Kidney (tissue), 14 donors: Measurements from ENCODE around the gene WDR72. TPM values are rescaled to one million over a fixed set of nuclear protein-coding genes. Genes with fewer than 3 reads are reported as not detected.
A peak's percentile ranks its signal among the peaks of the same experiment; 100 is the strongest.

Source experiments
- DNase-seq, 5 donors: peaks; one replicate each; pipeline ENCODE4 v3.0.0-alpha.2; 2013 to 2020
- FAIRE-seq: peaks from 2 replicates; lab custom pipeline; 2012; peaks lifted over from hg19 to GRCh38; lab: Jason Lieb, UNC
- H3K27ac ChIP-seq, 2 donors: one replicate each; pipeline ENCODE4 v1.7.0; 2013; ENCODE audit warnings: low read depth in 2 of 2, low read length in 2 of 2, inconsistent platforms in 1 of 2
- H3K27me3 ChIP-seq: one replicate; pipeline ENCODE4 v1.7.1; 2013; ENCODE audit warnings: low read length, inconsistent platforms; ENCODE audit not compliant: control insufficient read depth, insufficient read depth
- H3K36me3 ChIP-seq, 3 donors: one replicate each; pipeline versions ENCODE4 v1.7.0 to v1.7.1; 2013; ENCODE audit warnings: low read length in 3 of 3, control low read depth in 1 of 3, inconsistent platforms in 1 of 3; ENCODE audit not compliant: insufficient read depth in 3 of 3, control insufficient read depth in 2 of 3
- H3K4me1 ChIP-seq, 3 donors: one replicate each; pipeline versions ENCODE4 v1.7.0 to v1.7.1; 2013; ENCODE audit warnings: low read length in 3 of 3, inconsistent platforms in 1 of 3, low read depth in 1 of 3; ENCODE audit not compliant: control insufficient read depth in 2 of 3, insufficient read depth in 2 of 3
- H3K4me3 ChIP-seq, 3 donors: one replicate each; pipeline versions ENCODE4 v1.7.0 to v1.8.1; 2013; ENCODE audit warnings: low read length in 3 of 3, control low read depth in 1 of 3, inconsistent platforms in 1 of 3
- H3K9ac ChIP-seq, 3 donors: one replicate each; pipeline versions ENCODE4 v1.7.0 to v1.7.1; 2013; ENCODE audit warnings: low read length in 3 of 3, control low read depth in 1 of 3, inconsistent platforms in 1 of 3
- H3K9me3 ChIP-seq, 3 donors: one replicate each; pipeline versions ENCODE4 v1.7.0 to v1.7.1; 2013; ENCODE audit warnings: low read length in 3 of 3, control low read depth in 1 of 3, inconsistent platforms in 1 of 3; ENCODE audit not compliant: control insufficient read depth in 2 of 3, insufficient read depth in 1 of 3
- CTCF ChIP-seq: IDR thresholded peaks from 3 replicates; pipeline ENCODE4 v1.5.1; 2012; ENCODE audit warnings: mild to moderate bottlenecking, moderate library complexity, borderline replicate concordance; ENCODE audit not compliant: insufficient read depth; ENCODE audit errors: extremely low read depth
- intact Hi-C: fragments of 100-400 bp; cut with DNase I; formaldehyde crosslinking; loops from one replicate; pipeline ENCODE4 v1.11.1; 2022
- polyA plus RNA-seq: library from polyadenylated mRNA; stranded (reverse); fragments of 350-450 nt; fragmentation: Illumina TruSeq; extraction: RNeasy Lipid Tissue Mini Kit (QIAGEN cat#74804); gene quantifications from one replicate; pipeline ENCODE4 v1.2.3, GENCODE V29; 2014; ENCODE audit warnings: low read depth, low replicate concordance; ENCODE audit not compliant: insufficient read depth
- total RNA-seq: library from RNA; stranded (reverse); fragmentation: NEBNext Ultra II Directional; extraction: Animal tissue kit (Norgen Biotek cat#: 25700); gene quantifications from one replicate; pipeline ENCODE4 v1.2.1, GENCODE V29; 2021
- donor health status: control.
- donor health status: control.
- donor health status: control.
- donor health status: control.
- donor health status: control.
- donor health status: DM: yes; HTN: yes; CAD: no.
- donor health status: Normal renal cell carcinoma (clear cell type).

The WDR72 gene
- total and polyA plus RNA-seq, 2 donors from 2014 or later = 55.7 to 60.0 TPM

DNA sequence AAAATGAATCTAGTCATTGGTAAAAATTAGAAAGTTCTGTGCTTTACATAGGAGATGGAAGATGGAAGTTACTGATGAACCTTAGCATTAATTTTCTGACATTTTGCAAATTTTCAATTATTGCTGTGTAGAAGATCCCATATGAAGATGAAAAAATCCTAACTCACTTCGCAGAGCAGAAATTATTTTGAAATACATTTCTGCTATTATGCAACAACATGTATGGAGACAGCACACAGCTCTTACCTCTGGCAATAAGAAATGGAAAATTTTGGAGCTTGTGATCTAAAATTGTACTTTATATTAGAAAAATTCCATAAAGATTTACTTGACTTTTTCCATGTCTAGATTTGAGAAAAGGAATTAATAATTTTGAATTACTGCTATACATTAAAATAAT lies 177.9 kb downstream of the WDR72 start:
- FAIRE-seq (no peak), DNase-seq (no peak)
- no peaks in the 10 kb centered on the region for H3K27me3 ChIP-seq
- H3K9ac ChIP-seq = no peak overlapping the region
- peaks cover 0 to 2% (median 0%) of the 10 kb centered on the region in 3 donors for H3K36me3 ChIP-seq
- no peak overlapping the region for H3K4me3 ChIP-seq
- H3K27ac ChIP-seq = no peak overlapping the region
- no peaks in the 10 kb centered on the region for H3K9me3 ChIP-seq
- intact Hi-C loops = no loop called here
- TF ChIP-seq CTCF = no peak
- H3K4me1 ChIP-seq = no peaks in the 10 kb centered on the region

GRCh38 chr15:53580366-53580765 lies 179.1 kb downstream of the WDR72 start:
- Histone ChIP-seq H3K9ac (no peak overlapping the region), H3K9me3 (no peaks in the 10 kb centered on the region), H3K27me3 (no peaks in the 10 kb centered on the region), H3K4me3 (no peak overlapping the region), H3K27ac (no peak overlapping the region), H3K36me3 (peaks cover 0 to 2% (median 0%) of the 10 kb centered on the region in 3 donors), H3K4me1 (no peaks in the 10 kb centered on the region)
- DNase-seq = peak in 4 of 5 donors; percentile 12 to 60 (median 44)
- intact Hi-C loops = no loop called here
- TF ChIP-seq CTCF = no peak
- FAIRE-seq = no peak

- intact Hi-C loops = no loop called here
- H3K9ac ChIP-seq = no peak overlapping the region
- FAIRE-seq (no peak), DNase-seq (no peak)
- no peak overlapping the region for H3K4me3 ChIP-seq
- no peaks in the 10 kb centered on the region for H3K9me3 ChIP-seq
- no peak overlapping the region for H3K27ac ChIP-seq
- H3K4me1 ChIP-seq = no peaks in the 10 kb centered on the region
- no peaks in the 10 kb centered on the region for H3K36me3 ChIP-seq
- H3K27me3 ChIP-seq = no peaks in the 10 kb centered on the region
- TF ChIP-seq CTCF = no peak
Observed at GRCh38 chr15:53576841-53577240, 182.6 kb downstream of the WDR72 start.

GRCh38 chr15:53573091-53573490 lies 186.4 kb downstream of the WDR72 start:
- Histone ChIP-seq H3K27ac (no peak overlapping the region), H3K9ac (no peak overlapping the region), H3K4me3 (no peak overlapping the region), H3K36me3 (no peaks in the 10 kb centered on the region), H3K9me3 (no peaks in the 10 kb centered on the region), H3K27me3 (no peaks in the 10 kb centered on the region), H3K4me1 (no peaks in the 10 kb centered on the region)
- no peak for FAIRE-seq
- no peak for TF ChIP-seq CTCF
- intact Hi-C loops = no loop called here
- DNase-seq = no peak
